ENCODE results near the gene RGS9.

Gene RGS9

DNA sequence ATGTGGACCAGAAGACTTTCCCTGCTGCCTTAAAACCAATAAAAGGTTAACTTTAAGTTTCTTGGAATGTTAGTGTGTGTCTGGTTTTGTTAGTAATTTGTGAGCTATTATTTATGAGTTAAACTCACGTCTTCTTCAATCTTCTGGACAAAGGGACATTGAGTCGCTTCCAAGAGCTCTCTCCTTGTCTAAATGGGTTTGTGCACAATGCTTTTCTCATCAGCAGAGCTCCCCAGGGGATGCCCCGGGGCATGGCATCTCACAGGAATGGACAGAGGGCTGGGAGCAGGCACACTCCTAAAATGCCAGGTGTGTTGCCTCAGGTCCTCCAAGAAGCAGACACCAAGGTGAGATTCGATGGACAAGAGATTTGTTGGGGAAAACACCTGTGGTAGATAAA is 90.5 kb downstream of the RGS9 start:
- no peaks in the 10 kb centered on the region for H3K4me1 ChIP-seq (ENCODE audit: control insufficient read depth, insufficient read depth, low read length)
- peaks cover 27% of the 10 kb centered on the region for H3K27me3 ChIP-seq (ENCODE audit: control insufficient read depth, insufficient read depth, low read length)
- H3K9ac ChIP-seq (ENCODE audit: low read depth, low read length), result no peak overlapping the region
- H3K9me3 ChIP-seq (replicated peaks; ENCODE audit: low read length), result no peaks in the 10 kb centered on the region
- no peak overlapping the region for H3K4me3 ChIP-seq (ENCODE audit: low read length)
- H3K4me2 ChIP-seq (ENCODE audit: low read length), result no peak overlapping the region
- no peaks in the 10 kb centered on the region for H3K36me3 ChIP-seq (ENCODE audit: insufficient read depth, low read length)

DNA sequence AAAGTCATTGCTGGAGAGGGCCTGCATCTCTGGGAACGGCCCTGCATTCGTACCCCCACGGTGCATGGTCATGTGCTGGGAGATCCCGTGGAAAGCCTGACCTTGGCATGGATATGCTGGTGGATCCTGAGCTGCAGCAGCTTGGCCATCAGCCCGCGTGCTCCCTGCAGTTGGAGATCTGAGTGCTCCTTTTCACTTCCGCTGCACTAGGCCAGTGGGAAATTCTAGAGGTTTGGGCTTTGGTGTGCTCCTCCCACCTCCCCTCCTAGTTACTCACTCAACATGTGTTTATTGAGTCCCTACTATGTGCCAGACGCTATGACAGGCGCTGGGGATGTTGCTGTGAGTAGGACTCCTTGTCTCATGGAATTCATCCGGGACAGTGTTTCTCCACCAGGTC is 91.1 kb downstream of the RGS9 start:
- H3K9ac ChIP-seq (ENCODE audit: low read depth, low read length), result no peak overlapping the region
- H3K4me3 ChIP-seq (ENCODE audit: low read length), result no peak overlapping the region
- peaks cover 27% of the 10 kb centered on the region for H3K27me3 ChIP-seq (ENCODE audit: control insufficient read depth, insufficient read depth, low read length)
- no peaks in the 10 kb centered on the region for H3K9me3 ChIP-seq (replicated peaks; ENCODE audit: low read length)
- H3K36me3 ChIP-seq (ENCODE audit: insufficient read depth, low read length), result no peaks in the 10 kb centered on the region
- H3K4me1 ChIP-seq (ENCODE audit: control insufficient read depth, insufficient read depth, low read length), result no peaks in the 10 kb centered on the region
- H3K4me2 ChIP-seq (ENCODE audit: low read length), result no peak overlapping the region

- H3K9me3 ChIP-seq (replicated peaks; ENCODE audit: low read length), result no peaks in the 10 kb centered on the region
- H3K4me3 ChIP-seq (ENCODE audit: low read length), result no peak overlapping the region
- no peak overlapping the region for H3K9ac ChIP-seq (ENCODE audit: low read depth, low read length)
- H3K4me1 ChIP-seq (ENCODE audit: control insufficient read depth, insufficient read depth, low read length), result no peaks in the 10 kb centered on the region
- no peaks in the 10 kb centered on the region for H3K36me3 ChIP-seq (ENCODE audit: insufficient read depth, low read length)
- H3K4me2 ChIP-seq (ENCODE audit: low read length), result no peak overlapping the region
- H3K27me3 ChIP-seq (ENCODE audit: control insufficient read depth, insufficient read depth, low read length), result peaks cover 27% of the 10 kb centered on the region
These were observed 91.8 kb downstream of the RGS9 start for GRCh38 chr17:65228734-65229620.

GRCh38 chr17:65229621-65229995 is 92.4 kb downstream of the RGS9 start:
- no peak overlapping the region for H3K4me2 ChIP-seq (ENCODE audit: low read length)
- H3K36me3 ChIP-seq (ENCODE audit: insufficient read depth, low read length), result no peaks in the 10 kb centered on the region
- H3K9ac ChIP-seq (ENCODE audit: low read depth, low read length), result no peak overlapping the region
- H3K27me3 ChIP-seq (ENCODE audit: control insufficient read depth, insufficient read depth, low read length), result peaks cover 22% of the 10 kb centered on the region
- no peaks in the 10 kb centered on the region for H3K9me3 ChIP-seq (replicated peaks; ENCODE audit: low read length)
- no peak overlapping the region for H3K4me3 ChIP-seq (ENCODE audit: low read length)
- H3K4me1 ChIP-seq (ENCODE audit: control insufficient read depth, insufficient read depth, low read length), result no peaks in the 10 kb centered on the region

DNA sequence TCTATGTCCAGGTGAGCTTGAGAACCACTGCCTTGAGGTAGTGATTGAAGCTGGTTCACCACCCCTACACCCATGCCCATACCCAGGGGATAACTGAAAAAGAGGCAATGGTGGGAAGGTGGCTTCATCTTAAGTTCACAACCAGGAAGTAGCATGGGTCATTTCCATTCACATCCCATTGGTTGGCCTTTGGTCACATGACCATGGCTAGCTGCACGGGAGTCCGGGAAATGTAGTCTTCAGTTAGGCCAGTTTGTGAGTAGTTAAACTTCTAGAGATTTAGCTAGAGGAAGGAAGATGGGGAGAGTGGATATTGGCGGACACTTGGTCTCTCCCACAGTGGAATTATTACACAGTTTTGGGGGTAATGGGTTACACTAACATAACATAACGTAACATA is 92.9 kb downstream of the RGS9 start:
- H3K4me3 ChIP-seq (ENCODE audit: low read length), result no peak overlapping the region
- H3K4me2 ChIP-seq (ENCODE audit: low read length), result no peak overlapping the region
- H3K27me3 ChIP-seq (ENCODE audit: control insufficient read depth, insufficient read depth, low read length), result peaks cover 21% of the 10 kb centered on the region
- no peaks in the 10 kb centered on the region for H3K36me3 ChIP-seq (ENCODE audit: insufficient read depth, low read length)
- no peaks in the 10 kb centered on the region for H3K4me1 ChIP-seq (ENCODE audit: control insufficient read depth, insufficient read depth, low read length)
- H3K9me3 ChIP-seq (replicated peaks; ENCODE audit: low read length), result no peaks in the 10 kb centered on the region
- no peak overlapping the region for H3K9ac ChIP-seq (ENCODE audit: low read depth, low read length)

- Histone ChIP-seq H3K4me3 (ENCODE audit: low read length) (no peak overlapping the region), H3K9ac (ENCODE audit: low read depth, low read length) (no peak overlapping the region), H3K4me2 (ENCODE audit: low read length) (no peak overlapping the region), H3K27me3 (ENCODE audit: control insufficient read depth, insufficient read depth, low read length) (peaks cover 14% of the 10 kb centered on the region), H3K4me1 (ENCODE audit: control insufficient read depth, insufficient read depth, low read length) (no peaks in the 10 kb centered on the region), H3K36me3 (ENCODE audit: insufficient read depth, low read length) (no peaks in the 10 kb centered on the region), H3K9me3 (replicated peaks; ENCODE audit: low read length) (no peaks in the 10 kb centered on the region)
These were observed 93.9 kb downstream of the RGS9 start for GRCh38 chr17:65231086-65231485.

- no peak overlapping the region for H3K9ac ChIP-seq (ENCODE audit: low read depth, low read length)
- H3K4me2 ChIP-seq (ENCODE audit: low read length), result no peak overlapping the region
- H3K36me3 ChIP-seq (ENCODE audit: insufficient read depth, low read length), result no peaks in the 10 kb centered on the region
- H3K27me3 ChIP-seq (ENCODE audit: control insufficient read depth, insufficient read depth, low read length), result peaks cover 10% of the 10 kb centered on the region
- no peaks in the 10 kb centered on the region for H3K4me1 ChIP-seq (ENCODE audit: control insufficient read depth, insufficient read depth, low read length)
- no peaks in the 10 kb centered on the region for H3K9me3 ChIP-seq (replicated peaks; ENCODE audit: low read length)
- no peak overlapping the region for H3K4me3 ChIP-seq (ENCODE audit: low read length)
These were observed 94.6 kb downstream of the RGS9 start for GRCh38 chr17:65231662-65232335.

- no peaks in the 10 kb centered on the region for H3K36me3 ChIP-seq (ENCODE audit: insufficient read depth, low read length)
- H3K4me2 ChIP-seq (ENCODE audit: low read length), result no peak overlapping the region
- H3K4me3 ChIP-seq (ENCODE audit: low read length), result no peak overlapping the region
- no peaks in the 10 kb centered on the region for H3K4me1 ChIP-seq (ENCODE audit: control insufficient read depth, insufficient read depth, low read length)
- peaks cover 4% of the 10 kb centered on the region for H3K27me3 ChIP-seq (ENCODE audit: control insufficient read depth, insufficient read depth, low read length)
- H3K9ac ChIP-seq (ENCODE audit: low read depth, low read length), result no peak overlapping the region
- H3K9me3 ChIP-seq (replicated peaks; ENCODE audit: low read length), result no peaks in the 10 kb centered on the region
These were observed 98.1 kb downstream of the RGS9 start for GRCh38 chr17:65235284-65235683.

DNA sequence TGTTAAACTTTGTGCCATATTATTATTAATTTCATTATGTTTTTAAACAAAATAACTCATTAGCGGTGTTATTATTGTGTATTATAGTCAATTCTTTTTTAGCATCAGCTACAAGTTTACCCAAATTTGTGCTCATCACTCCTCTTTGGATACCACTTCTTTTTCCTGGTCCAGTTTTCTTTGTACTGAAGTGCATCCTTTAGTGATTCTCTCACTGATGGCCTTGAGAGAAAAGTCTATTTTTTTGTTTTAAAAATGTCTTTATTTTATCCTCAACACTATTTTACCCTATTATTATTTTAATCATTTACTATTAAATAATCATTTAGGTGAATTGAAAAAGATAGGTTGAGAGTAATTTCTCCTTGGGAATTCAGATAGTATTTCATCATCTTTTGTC is 99.2 kb downstream of the RGS9 start:
- H3K36me3 ChIP-seq (ENCODE audit: insufficient read depth, low read length), result no peaks in the 10 kb centered on the region
- H3K4me1 ChIP-seq (ENCODE audit: control insufficient read depth, insufficient read depth, low read length), result no peaks in the 10 kb centered on the region
- no peak overlapping the region for H3K9ac ChIP-seq (ENCODE audit: low read depth, low read length)
- H3K9me3 ChIP-seq (replicated peaks; ENCODE audit: low read length), result no peaks in the 10 kb centered on the region
- no peak overlapping the region for H3K4me2 ChIP-seq (ENCODE audit: low read length)
- H3K4me3 ChIP-seq (ENCODE audit: low read length), result no peak overlapping the region
- H3K27me3 ChIP-seq (ENCODE audit: control insufficient read depth, insufficient read depth, low read length), result peaks cover 4% of the 10 kb centered on the region

DNA sequence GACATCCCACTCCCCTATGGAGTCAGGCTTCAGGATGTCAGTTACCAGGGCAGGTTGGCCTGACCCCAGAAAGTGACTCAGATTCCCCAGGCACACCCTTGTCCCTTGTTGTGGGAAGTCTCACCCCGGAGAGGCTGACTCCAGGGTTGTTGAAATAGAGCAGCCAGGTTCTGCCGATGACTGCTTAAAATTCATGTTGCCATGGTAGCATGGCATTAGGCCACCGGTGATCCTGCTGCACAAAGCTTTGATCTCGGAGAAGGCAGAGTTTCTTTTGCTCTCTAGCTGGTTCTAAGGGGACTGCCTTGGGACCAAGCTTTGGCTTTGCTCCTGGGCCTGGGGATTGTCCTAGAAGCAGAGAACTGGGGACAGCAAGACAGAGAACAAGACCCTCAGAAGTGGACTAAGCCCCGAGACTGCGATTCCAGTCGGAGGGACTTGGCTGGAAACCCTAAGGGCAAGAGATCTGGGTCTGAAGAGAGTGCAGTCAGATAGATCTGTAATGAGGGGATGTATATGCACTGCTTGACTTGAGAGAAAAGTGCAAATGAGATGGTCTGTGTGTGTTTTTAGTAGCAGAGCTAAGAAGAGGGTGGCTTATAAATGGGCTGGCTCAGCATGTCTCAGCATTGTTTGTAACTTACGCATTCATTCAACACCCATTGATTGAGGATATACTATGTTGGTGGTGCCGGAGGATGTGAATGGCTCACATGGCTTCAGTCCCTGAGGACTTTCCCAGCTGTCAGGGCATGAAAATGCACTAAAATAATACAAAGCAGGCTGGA is 106.9 kb downstream of the RGS9 start:
- H3K27me3 ChIP-seq (ENCODE audit: control insufficient read depth, insufficient read depth, low read length), result peaks cover 11% of the 10 kb centered on the region
- peaks cover 9% of the 10 kb centered on the region for H3K4me1 ChIP-seq (ENCODE audit: control insufficient read depth, insufficient read depth, low read length)
- no peak overlapping the region for H3K4me3 ChIP-seq (ENCODE audit: low read length)
- H3K9me3 ChIP-seq (replicated peaks; ENCODE audit: low read length), result no peaks in the 10 kb centered on the region
- H3K9ac ChIP-seq (ENCODE audit: low read depth, low read length), result no peak overlapping the region
- H3K4me2 ChIP-seq (ENCODE audit: low read length), result no peak overlapping the region
- no peaks in the 10 kb centered on the region for H3K36me3 ChIP-seq (ENCODE audit: insufficient read depth, low read length)

- peaks cover 29% of the 10 kb centered on the region for H3K27me3 ChIP-seq (ENCODE audit: control insufficient read depth, insufficient read depth, low read length)
- peaks cover 9% of the 10 kb centered on the region for H3K4me1 ChIP-seq (ENCODE audit: control insufficient read depth, insufficient read depth, low read length)
- no peak overlapping the region for H3K9ac ChIP-seq (ENCODE audit: low read depth, low read length)
- H3K4me3 ChIP-seq (ENCODE audit: low read length), result no peak overlapping the region
- H3K36me3 ChIP-seq (ENCODE audit: insufficient read depth, low read length), result no peaks in the 10 kb centered on the region
- no peaks in the 10 kb centered on the region for H3K9me3 ChIP-seq (replicated peaks; ENCODE audit: low read length)
- H3K4me2 ChIP-seq (ENCODE audit: low read length), result no peak overlapping the region
These were observed 109.1 kb downstream of the RGS9 start for GRCh38 chr17:65246252-65246651.
